ENCODE measurements around the gene HYI. TPM values are rescaled to one million over a fixed set of nuclear protein-coding genes. Genes with fewer than 3 reads are reported as not detected.

HYI gene
- total RNA-seq, 6 experiments from 2014 or later: 45.6 to 71.1 (median 61.7) TPM

GRCh38 chr1:43445606-43446387 lies 7.9 kb downstream of the HYI start:
- H3K9me3 Mint-ChIP-seq: no peaks in the 10 kb centered on the region
- TF ChIP-seq, protein P1, sequence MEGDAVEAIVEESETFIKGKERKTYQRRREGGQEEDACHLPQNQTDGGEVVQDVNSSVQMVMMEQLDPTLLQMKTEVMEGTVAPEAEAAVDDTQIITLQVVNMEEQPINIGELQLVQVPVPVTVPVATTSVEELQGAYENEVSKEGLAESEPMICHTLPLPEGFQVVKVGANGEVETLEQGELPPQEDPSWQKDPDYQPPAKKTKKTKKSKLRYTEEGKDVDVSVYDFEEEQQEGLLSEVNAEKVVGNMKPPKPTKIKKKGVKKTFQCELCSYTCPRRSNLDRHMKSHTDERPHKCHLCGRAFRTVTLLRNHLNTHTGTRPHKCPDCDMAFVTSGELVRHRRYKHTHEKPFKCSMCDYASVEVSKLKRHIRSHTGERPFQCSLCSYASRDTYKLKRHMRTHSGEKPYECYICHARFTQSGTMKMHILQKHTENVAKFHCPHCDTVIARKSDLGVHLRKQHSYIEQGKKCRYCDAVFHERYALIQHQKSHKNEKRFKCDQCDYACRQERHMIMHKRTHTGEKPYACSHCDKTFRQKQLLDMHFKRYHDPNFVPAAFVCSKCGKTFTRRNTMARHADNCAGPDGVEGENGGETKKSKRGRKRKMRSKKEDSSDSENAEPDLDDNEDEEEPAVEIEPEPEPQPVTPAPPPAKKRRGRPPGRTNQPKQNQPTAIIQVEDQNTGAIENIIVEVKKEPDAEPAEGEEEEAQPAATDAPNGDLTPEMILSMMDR (IDR thresholded peaks at IDR 0.05): no peak
- H3K27ac Mint-ChIP-seq: peak overlapping the region; percentile 62
- H3K4me1 Mint-ChIP-seq (ENCODE audit: low read depth): peaks cover 30% of the 10 kb centered on the region
- H3K36me3 Mint-ChIP-seq (ENCODE audit: low read depth): peaks cover 59% of the 10 kb centered on the region
- peaks cover 11% of the 10 kb centered on the region for H3K27me3 Mint-ChIP-seq (ENCODE audit: insufficient read depth)
- no peak overlapping the region for H3K4me3 Mint-ChIP-seq
- peak; percentile 31 for DNase-seq

DNA sequence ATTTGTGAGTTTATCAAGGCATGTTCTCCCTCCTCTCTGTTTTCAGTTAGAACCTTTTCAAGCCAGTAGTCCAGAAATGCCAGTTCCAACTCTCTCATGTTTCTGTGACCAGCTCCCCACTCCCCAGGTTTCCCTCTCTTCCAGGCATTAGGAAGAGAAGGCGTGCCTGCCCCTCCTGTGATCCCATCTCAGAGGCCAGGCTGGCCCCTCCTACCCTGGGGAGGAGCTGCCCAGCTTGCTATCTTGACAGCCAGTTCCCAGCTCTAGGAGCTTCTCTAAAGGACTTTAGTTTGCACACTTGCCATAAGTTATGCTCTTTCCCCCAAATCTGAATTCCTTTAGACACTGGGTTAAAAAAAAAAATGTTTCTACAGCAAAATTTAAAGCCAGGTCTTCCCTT lies 8.9 kb downstream of the HYI start:
- no peak for DNase-seq
- H3K27ac Mint-ChIP-seq: peak overlapping the region; percentile 54
- H3K4me3 Mint-ChIP-seq: no peak overlapping the region
- H3K27me3 Mint-ChIP-seq (ENCODE audit: insufficient read depth): peaks cover 9% of the 10 kb centered on the region
- TF ChIP-seq, protein P1 (IDR thresholded peaks at IDR 0.05): no peak
- H3K4me1 Mint-ChIP-seq (ENCODE audit: low read depth): peaks cover 30% of the 10 kb centered on the region
- H3K36me3 Mint-ChIP-seq (ENCODE audit: low read depth): peaks cover 50% of the 10 kb centered on the region
- H3K9me3 Mint-ChIP-seq: no peaks in the 10 kb centered on the region

DNA sequence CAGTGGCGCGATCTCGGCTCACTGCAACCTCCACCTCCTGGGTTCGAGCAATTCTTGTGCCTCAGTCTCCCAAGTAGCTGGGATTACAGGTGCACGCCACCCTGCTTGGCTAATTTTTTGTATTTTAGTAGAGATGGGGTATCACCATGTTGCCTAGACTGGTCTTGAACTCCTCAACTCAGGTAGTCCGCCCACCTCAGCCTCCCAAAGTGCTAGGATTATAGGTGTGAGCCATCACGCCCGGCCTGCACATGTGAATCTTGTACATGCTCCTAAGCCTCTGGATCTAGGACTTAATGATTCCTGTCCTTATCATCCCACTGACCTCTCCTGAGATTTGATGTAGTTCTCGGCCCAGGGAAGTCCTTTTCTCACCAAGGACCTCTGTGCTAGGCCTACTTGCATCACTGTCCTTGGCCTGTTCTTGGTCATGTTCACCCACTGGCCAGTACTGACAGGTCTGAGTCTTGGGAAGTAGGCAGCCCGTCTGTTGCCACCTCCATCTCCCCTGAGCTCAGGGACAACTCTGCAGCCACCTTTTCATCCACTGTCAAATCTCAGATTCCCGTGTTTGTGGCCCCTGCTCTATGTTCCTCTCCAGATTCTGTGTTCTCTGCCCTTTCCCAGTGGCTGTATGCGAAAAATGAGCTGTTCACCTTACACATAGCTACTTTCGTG lies 9.4 kb downstream of the HYI start:
- peaks cover 48% of the 10 kb centered on the region for H3K36me3 Mint-ChIP-seq (ENCODE audit: low read depth)
- no peaks in the 10 kb centered on the region for H3K9me3 Mint-ChIP-seq
- DNase-seq: no peak
- peaks cover 9% of the 10 kb centered on the region for H3K27me3 Mint-ChIP-seq (ENCODE audit: insufficient read depth)
- H3K4me1 Mint-ChIP-seq (ENCODE audit: low read depth): peaks cover 30% of the 10 kb centered on the region
- no peak overlapping the region for H3K4me3 Mint-ChIP-seq
- TF ChIP-seq, protein P1 (IDR thresholded peaks at IDR 0.05): no peak
- H3K27ac Mint-ChIP-seq: peak overlapping the region; percentile 54; the same call in 1 of the 2 replicates

DNA sequence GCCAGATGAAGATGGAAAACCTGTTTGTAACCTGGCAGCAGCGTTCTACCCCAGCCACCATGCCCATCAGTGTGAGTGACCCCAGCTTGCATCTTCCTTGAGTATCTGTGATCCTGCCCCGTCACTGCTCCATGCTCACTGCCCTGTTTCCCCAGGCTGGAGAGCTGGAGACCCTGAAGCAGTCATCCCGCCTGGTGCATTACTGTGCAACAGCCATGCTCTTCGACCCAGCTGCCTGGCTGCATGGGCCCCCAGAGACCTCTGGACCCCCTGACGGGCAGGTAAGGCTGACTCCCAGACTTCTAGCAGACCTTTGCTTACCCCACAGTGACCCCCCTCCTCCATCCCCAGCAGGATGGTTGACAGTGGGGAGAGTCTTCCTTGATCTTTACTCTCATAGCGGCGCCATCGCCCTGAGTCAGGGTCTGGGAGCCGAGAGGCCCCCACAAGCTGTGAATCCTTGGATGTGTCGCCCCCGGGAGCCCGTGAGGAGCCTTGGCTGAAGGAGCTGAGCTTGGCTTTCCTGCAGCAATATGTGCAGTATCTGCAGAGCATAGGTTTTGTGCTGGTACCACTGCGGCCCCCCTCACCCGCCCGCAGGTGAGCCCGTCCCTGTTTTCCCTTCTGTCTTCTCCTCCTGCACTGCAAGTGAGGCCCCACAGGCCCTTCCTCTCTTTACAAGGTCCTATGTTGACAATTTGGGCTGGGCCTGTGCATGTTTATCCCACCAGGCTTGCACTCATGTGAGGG lies 10.4 kb downstream of the HYI start:
- Mint-ChIP-seq H3K27me3 (ENCODE audit: insufficient read depth) (peaks cover 9% of the 10 kb centered on the region), H3K36me3 (ENCODE audit: low read depth) (peaks cover 46% of the 10 kb centered on the region), H3K9me3 (no peaks in the 10 kb centered on the region), H3K4me1 (ENCODE audit: low read depth) (peaks cover 30% of the 10 kb centered on the region), H3K4me3 (no peak overlapping the region), H3K27ac (no peak overlapping the region)
- TF ChIP-seq, protein P1 (IDR thresholded peaks at IDR 0.05): no peak
- no peak for DNase-seq

DNA sequence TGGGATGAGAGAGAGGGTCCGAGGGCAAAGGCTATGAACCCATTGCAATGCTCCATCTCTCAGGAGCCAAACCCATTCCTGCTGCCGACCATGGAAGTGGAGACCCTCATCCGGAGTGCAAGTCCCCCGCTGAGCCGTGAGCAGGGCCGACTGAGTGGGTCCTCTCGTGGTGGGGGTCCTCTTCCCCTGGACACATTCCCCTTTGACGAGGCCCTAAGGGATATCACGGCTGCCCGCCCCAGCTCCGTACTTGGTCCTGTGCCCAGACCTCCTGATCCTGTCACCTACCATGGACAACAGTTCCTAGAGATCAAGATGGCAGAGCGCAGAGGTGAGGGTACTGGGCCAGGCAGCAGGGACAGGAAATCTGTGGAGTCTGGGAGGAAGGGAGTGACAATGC lies 11.0 kb downstream of the HYI start:
- Mint-ChIP-seq H3K4me1 (ENCODE audit: low read depth) (peaks cover 30% of the 10 kb centered on the region), H3K9me3 (no peaks in the 10 kb centered on the region), H3K27ac (no peak overlapping the region), H3K36me3 (ENCODE audit: low read depth) (peaks cover 45% of the 10 kb centered on the region), H3K4me3 (no peak overlapping the region), H3K27me3 (ENCODE audit: insufficient read depth) (peaks cover 9% of the 10 kb centered on the region)
- TF ChIP-seq, protein P1 (IDR thresholded peaks at IDR 0.05): no peak
- no peak for DNase-seq

Measured in HFFc6 (cell line).